Activated T-cell treated with anti-CD3 and anti-CD28 coated beads, Interleukin-2, amount 50 U/mL, for 48 hours (primary cell): Measurements from ENCODE around the gene PAX5.

Experiments used
- DNase-seq, 2 experiments: peaks; one replicate each; pipeline ENCODE4 v3.0.0-alpha.2; 2020

Gene PAX5

GRCh38 chr9:36848946-36849345 is 185.1 kb downstream of the PAX5 start:
- no peak for DNase-seq

DNA sequence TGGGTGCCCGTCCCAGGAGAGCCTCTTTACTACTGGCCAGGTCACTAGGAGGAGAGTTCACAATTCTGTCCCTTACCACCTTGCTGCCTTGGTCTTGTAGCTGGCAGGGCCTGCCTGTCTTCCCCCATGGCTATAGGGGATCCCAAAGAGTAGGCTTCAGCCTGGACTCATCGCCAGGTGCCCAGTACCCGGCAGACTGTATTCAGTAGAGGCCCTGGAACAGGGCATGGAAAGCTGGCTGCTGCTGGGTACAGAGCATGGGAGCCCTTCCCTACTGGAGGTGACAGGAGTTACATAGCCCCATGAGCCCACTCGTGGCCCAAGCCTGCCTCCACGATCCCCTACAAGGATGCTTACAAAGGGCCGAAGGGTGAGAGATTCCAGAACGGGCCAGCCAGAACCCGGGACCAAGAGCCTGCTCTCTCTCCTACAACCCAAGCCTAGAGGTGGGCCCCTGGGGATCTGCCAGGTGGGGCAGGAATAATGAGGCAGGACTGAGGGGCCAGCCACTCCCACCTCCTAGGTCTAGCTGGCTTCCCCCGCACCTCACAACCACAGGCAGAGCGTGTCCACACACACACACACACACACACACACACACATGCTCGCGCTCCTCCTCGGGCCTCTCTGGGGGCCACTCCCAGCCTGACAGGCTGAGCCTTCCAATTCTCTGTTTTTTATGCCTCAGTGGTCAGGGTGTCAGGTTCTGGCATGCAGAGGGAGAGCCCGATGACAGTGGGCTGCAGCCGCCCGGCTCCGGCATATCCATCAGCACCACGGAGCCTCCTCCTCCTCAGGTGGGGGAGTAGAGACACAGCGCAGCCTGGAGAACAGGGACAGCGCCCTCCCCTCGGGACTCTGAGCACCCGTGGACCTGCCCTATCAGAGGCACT is 186.0 kb downstream of the PAX5 start:
- no peak for DNase-seq

GRCh38 chr9:36846621-36847020 is 187.4 kb downstream of the PAX5 start:
- DNase-seq: no peak

DNA sequence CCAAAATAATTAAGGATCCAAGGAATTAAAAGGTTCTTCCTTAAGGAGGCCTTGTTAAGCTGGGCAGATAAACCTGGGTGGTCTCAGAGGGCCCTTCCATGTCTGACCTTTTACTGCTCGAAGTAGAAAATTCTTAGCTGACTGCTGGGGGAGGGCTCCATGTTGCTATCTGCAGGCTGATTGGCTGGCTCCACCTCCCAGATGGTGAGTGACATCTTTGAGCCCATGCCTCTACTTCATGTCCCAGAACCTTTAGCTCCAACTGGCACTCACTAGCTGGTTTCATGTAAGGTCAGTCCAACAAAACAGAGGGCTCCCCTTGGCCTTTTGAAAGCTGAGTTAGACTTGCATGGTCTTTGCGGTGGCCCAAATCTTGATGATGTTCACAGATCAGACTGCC is 188.2 kb downstream of the PAX5 start:
- DNase-seq: no peak

GRCh38 chr9:36844961-36845360 is 189.1 kb downstream of the PAX5 start:
- no peak for DNase-seq

DNA sequence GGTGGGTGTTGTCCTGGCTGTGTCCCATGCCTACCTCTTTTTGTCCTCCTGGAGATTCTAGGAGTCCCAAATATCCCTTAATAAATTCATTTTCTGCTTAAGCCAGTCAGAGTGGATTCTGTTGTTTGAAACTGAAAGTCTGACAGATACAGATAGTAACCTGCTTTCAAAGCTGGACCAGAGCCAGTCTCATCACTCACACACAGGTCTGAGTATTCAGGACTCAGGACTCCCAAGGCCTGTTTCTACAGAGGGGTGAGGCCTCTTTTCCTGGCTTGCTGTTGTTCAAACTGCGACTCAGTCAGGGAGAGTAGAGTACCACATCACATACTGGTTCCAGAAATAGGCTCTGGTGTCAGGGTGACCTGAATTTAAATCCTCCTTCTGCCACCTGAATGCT is 190.1 kb downstream of the PAX5 start:
- DNase-seq: no peak

- DNase-seq: no peak
Measured at GRCh38 chr9:36842560-36843530, 191.2 kb downstream of the PAX5 start.

DNA sequence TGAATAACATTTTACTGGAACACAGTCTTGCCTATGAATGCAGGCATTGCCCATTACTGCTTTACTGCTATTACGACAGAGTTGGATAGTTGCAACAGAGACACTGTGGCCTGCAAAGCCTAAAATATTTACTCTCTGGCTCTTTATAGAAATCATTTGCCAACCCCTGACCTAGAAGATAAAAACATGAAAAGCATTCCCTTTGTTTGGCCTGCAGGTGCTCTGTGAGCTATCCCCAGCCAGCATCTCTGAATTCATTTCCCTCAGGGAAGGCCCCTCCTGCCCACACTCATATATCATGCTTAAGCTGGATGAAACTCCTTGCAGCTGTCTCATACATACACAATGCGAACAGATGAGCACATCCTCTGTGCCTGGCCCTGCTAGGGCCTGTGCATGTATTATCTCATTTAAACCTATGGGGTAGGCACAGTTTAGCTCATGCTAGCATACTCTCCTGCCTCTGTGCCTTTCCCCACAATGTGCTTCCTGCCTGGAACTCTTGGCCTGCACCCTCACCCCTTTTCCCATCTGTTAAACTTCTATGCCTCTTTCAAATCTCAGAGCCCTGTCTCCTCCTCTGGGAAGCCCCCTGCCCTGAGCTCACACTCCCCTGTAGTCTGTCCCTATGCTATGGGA is 193.1 kb downstream of the PAX5 start:
- DNase-seq: no peak

DNA sequence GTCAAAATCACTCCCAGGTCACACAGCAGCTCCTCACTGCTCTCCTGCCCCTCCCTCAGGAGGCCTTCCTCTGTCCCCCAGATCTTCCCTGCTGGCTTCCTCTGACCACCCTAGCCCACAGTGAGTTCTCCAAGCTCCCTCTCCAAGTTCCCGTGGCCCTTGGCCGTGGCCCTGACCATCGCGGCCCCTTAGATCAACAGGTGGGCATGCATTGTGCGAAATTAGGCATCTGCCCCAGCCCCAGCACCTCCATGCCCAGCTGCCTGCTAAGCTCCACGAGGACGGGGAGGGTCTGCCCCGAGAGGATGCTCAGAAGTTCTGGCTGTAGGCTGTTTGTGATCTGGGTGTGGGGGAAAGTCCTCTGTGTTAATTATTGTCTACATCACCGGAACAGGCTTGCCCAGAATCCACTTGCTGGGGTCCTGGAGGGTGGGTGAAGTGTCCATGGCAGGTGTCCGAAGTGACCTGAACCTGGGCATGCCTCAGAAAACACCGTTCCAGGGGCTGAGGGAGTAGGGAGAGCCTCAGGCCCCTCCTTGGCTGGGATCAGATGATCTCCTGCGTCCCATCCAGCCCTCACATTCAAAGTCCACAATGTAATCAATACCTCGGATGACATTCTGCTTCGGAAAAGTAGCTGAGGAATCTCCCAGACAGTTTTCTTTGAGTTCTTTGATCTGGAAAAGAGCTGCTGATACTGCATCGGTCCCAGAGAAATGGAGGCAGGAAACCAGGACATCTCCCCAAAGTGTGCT is 194.8 kb downstream of the PAX5 start:
- no peak for DNase-seq

DNA sequence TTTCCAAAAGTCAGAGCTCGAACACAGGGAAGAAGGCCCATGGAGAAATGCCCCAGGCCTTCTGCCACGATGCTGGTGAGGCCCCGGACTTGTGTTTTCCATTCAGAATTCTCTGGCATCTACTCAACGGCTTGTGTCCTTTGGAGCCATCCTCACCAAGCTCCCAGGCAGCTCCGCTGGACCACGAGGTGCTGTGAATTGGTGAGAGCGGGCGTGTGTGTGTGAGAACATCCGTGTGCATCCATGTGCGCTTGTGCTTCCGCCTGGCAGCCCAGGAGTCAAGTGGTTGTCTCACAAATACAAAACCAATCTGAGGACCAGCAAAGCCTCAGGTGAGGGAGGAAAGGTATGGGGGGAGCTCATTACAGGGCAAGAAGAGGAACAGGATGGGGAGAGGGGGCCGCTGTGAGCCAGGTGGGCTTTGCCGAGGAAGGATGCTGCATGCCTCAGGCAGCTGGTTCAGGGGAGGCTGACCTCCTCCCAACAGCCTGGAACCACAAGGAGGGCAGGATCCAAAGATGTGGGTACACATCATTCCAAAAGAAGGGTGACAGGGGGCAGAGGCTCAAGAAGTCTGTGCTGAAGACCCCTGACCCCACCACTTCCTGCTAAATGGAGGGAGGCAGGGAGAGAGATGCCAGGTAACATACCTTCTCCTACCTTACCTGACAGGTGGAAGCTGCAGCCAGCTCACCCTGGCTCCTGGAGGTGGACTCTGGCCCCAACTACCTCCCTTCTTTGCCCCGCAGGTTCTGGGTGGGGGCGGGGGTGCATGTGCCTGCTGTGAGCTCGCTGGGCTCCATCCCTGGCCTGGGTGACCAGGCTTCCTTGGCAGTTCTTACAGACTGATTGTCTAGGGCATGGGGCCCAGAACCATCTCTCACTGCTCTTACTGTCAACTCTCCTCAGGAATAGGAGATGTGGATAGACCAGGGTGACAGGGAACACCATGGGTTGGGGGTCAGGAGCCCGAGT is 196.3 kb downstream of the PAX5 start:
- DNase-seq: no peak

DNA sequence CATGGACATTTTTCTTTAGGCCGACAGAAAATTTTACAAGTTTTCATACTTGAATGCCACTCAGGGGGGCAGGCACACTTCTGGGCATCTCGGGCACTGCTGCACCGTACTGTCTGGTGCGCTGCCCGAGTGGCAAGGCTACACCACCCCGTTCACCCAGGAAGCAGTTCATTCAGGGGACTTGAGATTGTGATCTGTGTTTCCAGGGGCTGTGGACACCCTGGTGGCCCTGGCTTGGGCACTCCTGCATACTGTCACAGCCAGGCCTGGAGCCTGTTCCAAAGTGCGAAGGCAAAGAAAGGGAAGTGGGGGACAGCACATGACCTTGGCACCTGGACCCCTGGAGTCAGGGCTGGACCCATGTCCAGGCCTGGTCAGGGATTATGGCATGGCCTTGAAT is 197.6 kb downstream of the PAX5 start:
- DNase-seq: no peak

- DNase-seq: no peak
Measured at GRCh38 chr9:36835271-36835996, 198.6 kb downstream of the PAX5 start.

GRCh38 chr9:36834736-36835135 is 199.3 kb downstream of the PAX5 start:
- DNase-seq: no peak

- DNase-seq: no peak
Measured at GRCh38 chr9:36833954-36834353, 200.1 kb downstream of the PAX5 start.

GRCh38 chr9:36832164-36832795 is 201.8 kb downstream of the PAX5 start:
- DNase-seq: no peak

- DNase-seq: no peak
Measured at GRCh38 chr9:36831381-36832161, 202.5 kb downstream of the PAX5 start.

GRCh38 chr9:36828611-36829013 is 205.5 kb downstream of the PAX5 start:
- no peak for DNase-seq

GRCh38 chr9:36827593-36827992 is 206.5 kb downstream of the PAX5 start:
- DNase-seq: no peak

GRCh38 chr9:36826581-36826980 is 207.5 kb downstream of the PAX5 start:
- DNase-seq: no peak
